Tibial artery (tissue), 4 donors: Measurements from ENCODE around the gene FOXF1.

ENCODE experiments used
- DNase-seq, 2 donors: peaks; one replicate each; pipeline ENCODE4 v3.0.0-alpha.2; 2019
- H3K27ac ChIP-seq, 2 donors: fragments of 200-600 bp; sonication (generic) in 1 of 2; 1 replicate in 1 of 2; 2 replicates in 1 of 2; pipeline ENCODE4 v1.5.1; 2018 to 2019; ENCODE audit warnings: mild to moderate bottlenecking in 1 of 2
- H3K27me3 ChIP-seq, 2 donors: fragments of 200-600 bp; sonication (generic) in 1 of 2; one replicate each; pipeline versions ENCODE4 v1.5.1 to v1.6.0; 2016 to 2019
- H3K36me3 ChIP-seq, 3 donors: fragments of 200-600 bp; sonication (generic) in 2 of 3; one replicate each; pipeline ENCODE4 v1.5.1; 2016 to 2019; ENCODE audit warnings: mild to moderate bottlenecking in 2 of 3
- H3K4me1 ChIP-seq, 4 donors: fragments of 200-600 bp; sonication (generic) in 2 of 4; 1 replicate in 3 of 4; 2 replicates in 1 of 4; pipeline ENCODE4 v1.5.1; 2016 to 2019
- H3K4me3 ChIP-seq, 2 donors: fragments of 200-600 bp; sonication (generic) in 1 of 2; 1 replicate in 1 of 2; 2 replicates in 1 of 2; pipeline ENCODE4 v1.5.1; 2018 to 2019; ENCODE audit warnings: mild to moderate bottlenecking in 2 of 2
- H3K9me3 ChIP-seq, 3 donors: fragments of 200-600 bp; sonication (generic) in 1 of 3; one replicate each; pipeline ENCODE4 v1.5.1; 2016 to 2019
- intact Hi-C: fragments of 100-400 bp; cut with DNase I; formaldehyde crosslinking; loops from one replicate; pipeline ENCODE4 v1.15.0; 2023; ENCODE audit warnings: low total_unique reads
- TF ChIP-seq, protein P1 (sequence below), 2 experiments: fragments of 200-600 bp in 1 of 2; fragments of 450-650 bp in 1 of 2; IDR thresholded peaks; one replicate each; pipeline ENCODE4 v1.5.1; 2017 to 2019; ENCODE audit warnings: antibody characterized with exemption in 2 of 2, mild to moderate bottlenecking in 1 of 2, moderate library complexity in 1 of 2

The FOXF1 gene

GRCh38 chr16:86466696-86467406, 43.5 kb upstream of the FOXF1 start:
- TF ChIP-seq, protein P1, sequence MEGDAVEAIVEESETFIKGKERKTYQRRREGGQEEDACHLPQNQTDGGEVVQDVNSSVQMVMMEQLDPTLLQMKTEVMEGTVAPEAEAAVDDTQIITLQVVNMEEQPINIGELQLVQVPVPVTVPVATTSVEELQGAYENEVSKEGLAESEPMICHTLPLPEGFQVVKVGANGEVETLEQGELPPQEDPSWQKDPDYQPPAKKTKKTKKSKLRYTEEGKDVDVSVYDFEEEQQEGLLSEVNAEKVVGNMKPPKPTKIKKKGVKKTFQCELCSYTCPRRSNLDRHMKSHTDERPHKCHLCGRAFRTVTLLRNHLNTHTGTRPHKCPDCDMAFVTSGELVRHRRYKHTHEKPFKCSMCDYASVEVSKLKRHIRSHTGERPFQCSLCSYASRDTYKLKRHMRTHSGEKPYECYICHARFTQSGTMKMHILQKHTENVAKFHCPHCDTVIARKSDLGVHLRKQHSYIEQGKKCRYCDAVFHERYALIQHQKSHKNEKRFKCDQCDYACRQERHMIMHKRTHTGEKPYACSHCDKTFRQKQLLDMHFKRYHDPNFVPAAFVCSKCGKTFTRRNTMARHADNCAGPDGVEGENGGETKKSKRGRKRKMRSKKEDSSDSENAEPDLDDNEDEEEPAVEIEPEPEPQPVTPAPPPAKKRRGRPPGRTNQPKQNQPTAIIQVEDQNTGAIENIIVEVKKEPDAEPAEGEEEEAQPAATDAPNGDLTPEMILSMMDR (IDR thresholded peaks at IDR 0.05), result no peak
- H3K27ac ChIP-seq, result no peak overlapping the region
- intact Hi-C loops, result no loop called here
- peaks cover 0 to 10% of the 10 kb centered on the region in 2 donors for H3K27me3 ChIP-seq
- H3K4me1 ChIP-seq, result no peaks in the 10 kb centered on the region
- no peak for DNase-seq
- H3K36me3 ChIP-seq, result no peaks in the 10 kb centered on the region
- H3K4me3 ChIP-seq, result no peak overlapping the region
- H3K9me3 ChIP-seq, result peaks cover 0 to 1% (median 0%) of the 10 kb centered on the region in 3 donors

DNA sequence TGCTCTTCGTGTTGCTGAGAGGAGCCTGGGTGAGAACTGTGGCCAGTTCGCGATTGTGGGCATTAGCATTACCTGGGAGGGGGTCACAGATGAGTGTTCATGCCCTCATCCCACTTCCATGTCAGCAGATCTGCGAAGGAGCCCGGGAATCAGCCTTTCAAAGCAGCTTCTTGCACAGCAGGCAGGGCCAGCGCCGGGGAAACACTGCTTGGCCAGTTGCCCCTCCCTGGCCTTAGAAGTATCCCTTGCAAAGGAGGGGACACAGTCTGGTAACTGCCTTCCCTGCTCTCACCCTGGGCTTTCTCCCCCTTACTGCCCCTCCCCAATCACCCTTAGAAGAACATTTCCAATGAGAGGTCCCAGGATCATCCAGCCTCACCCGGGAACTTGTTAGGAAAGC, 42.8 kb upstream of the FOXF1 start:
- TF ChIP-seq, protein P1 (IDR thresholded peaks at IDR 0.05), result no peak
- intact Hi-C loops, result no loop called here
- Histone ChIP-seq H3K36me3 (no peaks in the 10 kb centered on the region), H3K27ac (no peak overlapping the region), H3K27me3 (peaks cover 0 to 15% of the 10 kb centered on the region in 2 donors), H3K4me3 (no peak overlapping the region), H3K9me3 (peaks cover 0 to 7% (median 0%) of the 10 kb centered on the region in 3 donors), H3K4me1 (no peaks in the 10 kb centered on the region)
- DNase-seq, result no peak

DNA sequence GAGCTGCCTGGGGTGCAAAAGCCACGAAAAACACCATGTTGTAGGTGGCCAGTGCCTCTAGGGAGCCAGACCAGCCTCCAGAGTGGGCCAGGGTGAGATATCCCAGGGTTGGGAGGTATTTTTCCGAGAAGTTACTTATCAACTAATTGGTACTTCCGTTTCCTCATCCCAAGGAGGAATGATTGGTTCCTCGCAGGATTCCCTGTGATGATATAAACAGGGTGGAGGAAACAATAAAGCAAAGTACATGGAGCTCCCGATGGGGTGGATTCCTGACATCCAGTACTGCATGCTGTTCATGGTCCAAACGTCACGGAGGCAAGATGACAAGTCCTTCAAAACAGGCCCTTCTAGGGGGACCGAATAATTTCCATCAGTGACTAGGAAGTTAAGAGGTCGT, 39.4 kb upstream of the FOXF1 start:
- Histone ChIP-seq H3K36me3 (no peaks in the 10 kb centered on the region), H3K9me3 (peaks cover 0 to 7% (median 0%) of the 10 kb centered on the region in 3 donors), H3K4me1 (no peaks in the 10 kb centered on the region), H3K4me3 (no peak overlapping the region), H3K27me3 (peaks cover 0 to 46% of the 10 kb centered on the region in 2 donors), H3K27ac (no peak overlapping the region)
- intact Hi-C loops, result no loop called here
- DNase-seq, result no peak
- TF ChIP-seq, protein P1 (IDR thresholded peaks at IDR 0.05), result no peak

DNA sequence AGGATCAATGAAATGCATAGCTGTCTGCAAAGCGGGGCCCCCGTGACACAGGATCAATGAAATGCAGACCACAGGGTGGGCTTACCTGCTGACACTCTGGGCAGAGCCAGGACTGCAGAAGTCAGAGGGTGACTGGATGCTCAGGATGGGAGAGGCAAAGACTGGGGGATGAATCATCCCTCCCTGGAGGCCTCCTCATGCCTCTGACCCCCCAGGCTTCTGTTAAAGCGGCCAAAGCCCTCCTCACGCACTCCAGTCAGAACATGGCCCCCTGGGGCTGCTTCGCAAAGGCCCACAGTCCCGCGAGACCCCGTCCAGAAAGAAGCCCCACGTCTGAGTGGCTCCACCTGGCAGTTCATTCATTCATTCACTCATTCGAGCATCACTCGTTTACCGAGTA, 38.4 kb upstream of the FOXF1 start:
- Histone ChIP-seq H3K27ac (no peak overlapping the region), H3K36me3 (no peaks in the 10 kb centered on the region), H3K9me3 (peaks cover 0 to 7% (median 0%) of the 10 kb centered on the region in 3 donors), H3K4me1 (no peaks in the 10 kb centered on the region), H3K27me3 (peaks cover 0 to 52% of the 10 kb centered on the region in 2 donors), H3K4me3 (no peak overlapping the region)
- no peak for DNase-seq
- TF ChIP-seq, protein P1 (IDR thresholded peaks at IDR 0.05), result no peak
- intact Hi-C loops, result no loop called here

GRCh38 chr16:86472366-86472765, 38.0 kb upstream of the FOXF1 start:
- TF ChIP-seq, protein P1 (IDR thresholded peaks at IDR 0.05), result no peak
- intact Hi-C loops, result no loop called here
- H3K27ac ChIP-seq, result no peak overlapping the region
- no peaks in the 10 kb centered on the region for H3K4me1 ChIP-seq
- no peak for DNase-seq
- H3K4me3 ChIP-seq, result no peak overlapping the region
- no peaks in the 10 kb centered on the region for H3K36me3 ChIP-seq
- peaks cover 0 to 7% (median 0%) of the 10 kb centered on the region in 3 donors for H3K9me3 ChIP-seq
- peaks cover 0 to 57% of the 10 kb centered on the region in 2 donors for H3K27me3 ChIP-seq
